Smooth muscle cell (in vitro differentiated cells): Measurements from ENCODE around the gene PLB1. TPM values are rescaled to one million over a fixed set of nuclear protein-coding genes. Genes with fewer than 3 reads are reported as not detected.

ENCODE experiments used
- DNase-seq: peaks from one replicate; lab custom pipeline; 2025; ENCODE audit not compliant: unreplicated experiment; lab: John Stamatoyannopoulos, UW
- H2AFZ ChIP-seq: fragments of 200-600 bp; sonication (generic); 2 replicates; pipeline ENCODE4 v1.6.0; 2016; ENCODE audit warnings: antibody characterized with exemption, low read depth, mild to moderate bottlenecking
- H3F3A ChIP-seq: fragments of 200-600 bp; sonication (generic); 2 replicates; pipeline ENCODE4 v1.6.0; 2017; ENCODE audit warnings: antibody characterized with exemption, low read depth
- H3K27ac ChIP-seq: fragments of 200-600 bp; sonication (generic); 2 replicates; pipeline ENCODE4 v1.5.1; 2016; ENCODE audit warnings: low read depth, mild to moderate bottlenecking
- H3K27me3 ChIP-seq: fragments of 200-600 bp; sonication (generic); 2 replicates; pipeline ENCODE4 v1.6.1; 2016; ENCODE audit warnings: low read depth, mild to moderate bottlenecking
- H3K36me3 ChIP-seq: fragments of 200-600 bp; sonication (generic); 2 replicates; pipeline ENCODE4 v1.5.1; 2016; ENCODE audit warnings: low read depth
- H3K4me1 ChIP-seq: fragments of 200-600 bp; sonication (generic); 2 replicates; pipeline ENCODE4 v1.5.1; 2016; ENCODE audit warnings: low read depth
- H3K4me2 ChIP-seq: fragments of 200-600 bp; sonication (generic); 2 replicates; pipeline ENCODE4 v1.6.0; 2016; ENCODE audit warnings: mild to moderate bottlenecking
- H3K4me3 ChIP-seq: fragments of 200-600 bp; sonication (generic); 2 replicates; pipeline ENCODE4 v1.5.1; 2016; ENCODE audit warnings: mild to moderate bottlenecking
- H3K79me2 ChIP-seq: fragments of 200-600 bp; sonication (generic); 2 replicates; pipeline ENCODE4 v1.6.0; 2016; ENCODE audit warnings: low read depth, mild to moderate bottlenecking
- H3K9ac ChIP-seq: fragments of 200-600 bp; sonication (generic); 2 replicates; pipeline ENCODE4 v1.6.0; 2016; ENCODE audit warnings: low read depth
- H3K9me3 ChIP-seq: fragments of 200-600 bp; sonication (generic); replicated peaks from 2 replicates; pipeline ENCODE4 v1.5.1; 2016; ENCODE audit warnings: low read depth
- H4K20me1 ChIP-seq: fragments of 200-600 bp; sonication (generic); 2 replicates; pipeline ENCODE4 v1.6.0; 2016; ENCODE audit warnings: low read depth
- CTCF ChIP-seq: fragments of 200-600 bp; sonication (generic); IDR thresholded peaks from 2 replicates; pipeline ENCODE4 v1.5.1; 2017; ENCODE audit warnings: borderline replicate concordance, mild to moderate bottlenecking, antibody characterized with exemption; ENCODE audit not compliant: insufficient read depth, poor library complexity, severe bottlenecking
- WGBS: methylation state at CpG from one replicate; pipeline ENCODE4 v1.1.7; 2016; ENCODE audit warnings: low lambda C conversion rate; 5-methylcytosine and 5-hydroxymethylcytosine counted together
- polyA plus RNA-seq: library from polyadenylated mRNA; unstranded; fragments of >200 nt; fragmentation: Nextera tagmentation; extraction: Ambion mirVana; gene quantifications from 2 replicates; pipeline ENCODE4 v1.2.1, GENCODE V29; 2016
- total RNA-seq: library from RNA; depleted of rRNA; stranded (reverse); fragments of >200 nt; gene quantifications from 2 replicates; pipeline ENCODE4 v1.2.3, GENCODE V29; 2014

PLB1 gene
- total and polyA plus RNA-seq, 2 experiments from 2014 or later = 0.75 to 8.7 TPM

GRCh38 chr2:28447943-28448792 is 47.7 kb upstream of the PLB1 start:
- Histone ChIP-seq H3K4me1 (peaks cover 7% of the 10 kb centered on the region), H3K36me3 (no peaks in the 10 kb centered on the region), H3F3A (no peaks in the 10 kb centered on the region), H3K27me3 (no peaks in the 10 kb centered on the region), H3K79me2 (no peaks in the 10 kb centered on the region), H3K4me2 (peak overlapping the region; percentile 28), H2AFZ (peak overlapping the region; percentile 2), H4K20me1 (no peaks in the 10 kb centered on the region), H3K9me3 (no peaks in the 10 kb centered on the region), H3K9ac (peak overlapping the region; percentile 49), H3K27ac (peak overlapping the region; percentile 87), H3K4me3 (no peak overlapping the region)
- DNase-seq = no peak
- TF ChIP-seq CTCF = no peak
- WGBS = 67% methylated on average over 8 of the region's 8 CpGs

DNA sequence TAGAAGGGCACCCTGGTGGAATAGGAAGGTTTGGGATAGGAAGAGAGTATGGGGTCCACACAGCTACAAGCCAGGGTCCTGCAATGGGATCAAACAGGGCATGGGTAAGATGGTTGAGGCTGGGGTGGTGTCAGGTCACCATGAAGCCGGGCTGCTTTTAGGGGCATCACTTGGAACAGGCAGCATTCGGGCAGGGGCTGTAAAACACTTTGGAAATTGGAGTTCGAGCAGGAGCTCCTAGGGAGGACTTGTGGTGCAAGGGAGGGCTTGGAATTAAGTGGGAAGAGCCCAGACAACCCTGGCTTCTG is 47.1 kb upstream of the PLB1 start:
- no peak for DNase-seq
- no peaks in the 10 kb centered on the region for H3F3A ChIP-seq
- H3K4me3 ChIP-seq = no peak overlapping the region
- peak overlapping the region; percentile 87 for H3K27ac ChIP-seq
- peak overlapping the region; percentile 2 for H2AFZ ChIP-seq
- H3K36me3 ChIP-seq = no peaks in the 10 kb centered on the region
- no peaks in the 10 kb centered on the region for H3K27me3 ChIP-seq
- peaks cover 7% of the 10 kb centered on the region for H3K4me1 ChIP-seq
- H4K20me1 ChIP-seq = no peaks in the 10 kb centered on the region
- no peak for TF ChIP-seq CTCF
- H3K79me2 ChIP-seq = no peaks in the 10 kb centered on the region
- peak overlapping the region; percentile 49 for H3K9ac ChIP-seq
- peak overlapping the region; percentile 28 for H3K4me2 ChIP-seq
- 94% methylated on average over 3 of the region's 3 CpGs for WGBS
- no peaks in the 10 kb centered on the region for H3K9me3 ChIP-seq

DNA sequence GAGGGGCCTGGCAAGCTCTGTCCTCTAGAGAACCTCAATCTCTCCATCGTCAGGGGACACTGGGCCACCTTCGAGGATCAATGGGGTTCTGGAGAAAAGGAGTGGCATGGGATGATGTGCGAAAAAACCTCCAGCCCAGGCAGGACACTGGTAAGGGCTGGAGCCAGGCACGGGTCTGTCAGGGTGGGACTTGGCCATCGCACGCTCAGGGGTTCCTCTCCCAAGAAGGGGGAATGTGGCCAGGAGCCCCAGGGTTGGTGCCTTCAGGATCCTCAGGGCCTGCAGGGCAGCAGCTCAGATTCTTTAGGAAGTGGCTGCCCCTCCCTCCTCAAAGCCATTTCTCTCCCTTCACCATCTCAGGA is 46.8 kb upstream of the PLB1 start:
- no peak overlapping the region for H2AFZ ChIP-seq
- H3F3A ChIP-seq = no peaks in the 10 kb centered on the region
- H3K27me3 ChIP-seq = no peaks in the 10 kb centered on the region
- peaks cover 7% of the 10 kb centered on the region for H3K4me1 ChIP-seq
- H3K9ac ChIP-seq = no peak overlapping the region
- TF ChIP-seq CTCF = no peak
- H3K4me3 ChIP-seq = no peak overlapping the region
- peak overlapping the region; percentile 87 for H3K27ac ChIP-seq
- WGBS = 100% methylated on average over 6 of the region's 6 CpGs
- H3K79me2 ChIP-seq = no peaks in the 10 kb centered on the region
- peak overlapping the region; percentile 28 for H3K4me2 ChIP-seq
- H3K9me3 ChIP-seq = no peaks in the 10 kb centered on the region
- H3K36me3 ChIP-seq = no peaks in the 10 kb centered on the region
- H4K20me1 ChIP-seq = no peaks in the 10 kb centered on the region
- no peak for DNase-seq
